Uterus (tissue), 4 donors: ENCODE measurements around the gene ELP4. TPM values are rescaled to one million over a fixed set of nuclear protein-coding genes. Genes with fewer than 3 reads are reported as not detected.

Source experiments
- DNase-seq, 2 donors: peaks; one replicate each; pipeline ENCODE4 v3.0.0-alpha.2; 2019 to 2020
- H3K27ac ChIP-seq, 2 donors: fragments of 200-600 bp; sonication (generic); 1 replicate in 1 of 2; 2 replicates in 1 of 2; pipeline ENCODE4 v1.5.1; 2016 to 2018
- H3K27me3 ChIP-seq, 2 donors: fragments of 200-600 bp; sonication (generic); one replicate each; pipeline ENCODE4 v1.5.1; 2018 to 2019; ENCODE audit warnings: control low read depth in 1 of 2
- H3K36me3 ChIP-seq, 2 donors: fragments of 200-600 bp; sonication (generic); one replicate each; pipeline ENCODE4 v1.5.1; 2019; ENCODE audit warnings: control low read depth in 1 of 2
- H3K4me1 ChIP-seq, 2 donors: fragments of 200-600 bp; sonication (generic); one replicate each; pipeline ENCODE4 v1.5.1; 2018 to 2019; ENCODE audit warnings: control low read depth in 1 of 2
- H3K4me3 ChIP-seq, 2 donors: fragments of 200-600 bp; sonication (generic); 1 replicate in 1 of 2; 2 replicates in 1 of 2; pipeline ENCODE4 v1.5.1; 2018 to 2019; ENCODE audit warnings: mild to moderate bottlenecking in 1 of 2
- H3K9me3 ChIP-seq, 2 donors: fragments of 200-600 bp; sonication (generic); one replicate each; pipeline ENCODE4 v1.5.1; 2019; ENCODE audit warnings: control low read depth in 1 of 2
- CTCF ChIP-seq, 4 experiments: fragments of 200-600 bp in 2 of 4; fragments of 450-650 bp in 2 of 4; sonication (generic) in 2 of 4; IDR thresholded peaks; one replicate each; pipeline ENCODE4 v1.5.1; 2016 to 2019; ENCODE audit warnings: antibody characterized with exemption in 4 of 4, mild to moderate bottlenecking in 2 of 4, moderate library complexity in 1 of 4
- POLR2A ChIP-seq, 2 donors: fragments of 450-650 bp; IDR thresholded peaks; one replicate each; pipeline ENCODE4 v1.6.1; 2016; ENCODE audit warnings: antibody characterized with exemption in 2 of 2, mild to moderate bottlenecking in 1 of 2, moderate library complexity in 1 of 2
- intact Hi-C: fragments of 100-400 bp; cut with DNase I; formaldehyde crosslinking; loops from one replicate; pipeline ENCODE4 v1.15.1; 2023; ENCODE audit warnings: low total_unique reads
- total RNA-seq, 4 donors: library from RNA; depleted of rRNA in 3 of 4; stranded (reverse); fragments of >200 nt in 3 of 4; gene quantifications; one replicate each; pipeline versions ENCODE4 v1.1.0 to v1.2.4, GENCODE V29; 2014 to 2023
- donor health status: DM: yes; HTN: yes; CAD: no.

The ELP4 gene
- total RNA-seq, 4 donors from 2014 or later, result 18.4 to 51.2 (median 21.2) TPM

DNA sequence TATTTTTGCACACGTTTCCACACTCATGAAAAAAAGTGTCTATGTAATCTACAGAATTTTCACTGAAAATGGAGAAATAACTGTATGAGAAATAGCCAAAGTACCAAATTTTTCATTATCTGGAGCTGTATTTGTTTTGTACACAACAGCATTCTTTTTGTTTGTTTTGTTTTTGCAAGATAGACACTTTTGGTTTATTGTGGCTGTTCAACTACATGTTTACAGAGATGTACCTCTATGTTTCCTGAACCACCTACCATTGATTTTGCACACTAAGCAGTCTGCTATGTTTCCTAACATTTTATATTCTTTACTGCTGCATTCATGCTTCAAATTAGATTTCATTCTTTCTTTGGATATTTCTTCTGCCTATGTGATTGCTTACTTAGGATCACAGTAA lies 116.3 kb downstream of the ELP4 start:
- Histone ChIP-seq H3K4me3 (no peak overlapping the region), H3K36me3 (no peaks in the 10 kb centered on the region)
- intact Hi-C loops, result no loop called here

GRCh38 chr11:31628111-31628510 lies 118.5 kb downstream of the ELP4 start:
- intact Hi-C loops, result no loop called here

More for the DNA sequence above, 116.3 kb downstream of the ELP4 start:
- no peak for DNase-seq
- H3K9me3 ChIP-seq, result no peaks in the 10 kb centered on the region
- H3K27me3 ChIP-seq, result no peaks in the 10 kb centered on the region
- H3K27ac ChIP-seq, result no peak overlapping the region
- TF ChIP-seq POLR2A (IDR thresholded peaks at IDR 0.05) (no peak), CTCF (IDR thresholded peaks at IDR 0.05) (no peak)
- H3K4me1 ChIP-seq, result no peaks in the 10 kb centered on the region

GRCh38 chr11:31636983-31637382 lies 127.4 kb downstream of the ELP4 start:
- intact Hi-C loops, result no loop called here
- Histone ChIP-seq H3K27me3 (no peaks in the 10 kb centered on the region), H3K36me3 (no peaks in the 10 kb centered on the region), H3K4me3 (no peak overlapping the region), H3K4me1 (no peaks in the 10 kb centered on the region), H3K27ac (no peak overlapping the region), H3K9me3 (no peaks in the 10 kb centered on the region)
- no peak for TF ChIP-seq POLR2A (IDR thresholded peaks at IDR 0.05)
- no peak for TF ChIP-seq CTCF (IDR thresholded peaks at IDR 0.05)
- no peak for DNase-seq

More at GRCh38 chr11:31628111-31628510, 118.5 kb downstream of the ELP4 start:
- no peak overlapping the region for H3K27ac ChIP-seq
- TF ChIP-seq CTCF (IDR thresholded peaks at IDR 0.05) (no peak), POLR2A (IDR thresholded peaks at IDR 0.05) (no peak)
- no peaks in the 10 kb centered on the region for H3K9me3 ChIP-seq
- no peaks in the 10 kb centered on the region for H3K4me1 ChIP-seq
- H3K4me3 ChIP-seq, result no peak overlapping the region
- H3K36me3 ChIP-seq, result no peaks in the 10 kb centered on the region
- DNase-seq, result no peak
- no peaks in the 10 kb centered on the region for H3K27me3 ChIP-seq

GRCh38 chr11:31640611-31641010 lies 131.0 kb downstream of the ELP4 start:
- no peaks in the 10 kb centered on the region for H3K27me3 ChIP-seq
- no peak overlapping the region for H3K27ac ChIP-seq
- TF ChIP-seq CTCF (IDR thresholded peaks at IDR 0.05) (no peak), POLR2A (IDR thresholded peaks at IDR 0.05) (no peak)
- no peaks in the 10 kb centered on the region for H3K4me1 ChIP-seq
- intact Hi-C loops, result no loop called here
- H3K4me3 ChIP-seq, result no peak overlapping the region
- DNase-seq, result no peak
- no peaks in the 10 kb centered on the region for H3K36me3 ChIP-seq
- H3K9me3 ChIP-seq, result no peaks in the 10 kb centered on the region

- no peaks in the 10 kb centered on the region for H3K27me3 ChIP-seq
- H3K9me3 ChIP-seq, result no peaks in the 10 kb centered on the region
- H3K27ac ChIP-seq, result no peak overlapping the region
- no peak for DNase-seq
- intact Hi-C loops, result no loop called here
- TF ChIP-seq CTCF (IDR thresholded peaks at IDR 0.05) (no peak), POLR2A (IDR thresholded peaks at IDR 0.05) (no peak)
- no peaks in the 10 kb centered on the region for H3K36me3 ChIP-seq
- no peak overlapping the region for H3K4me3 ChIP-seq
- H3K4me1 ChIP-seq, result no peaks in the 10 kb centered on the region
Observed at GRCh38 chr11:31641477-31642062, 132.0 kb downstream of the ELP4 start.
